ACC112 (cell line): Measurements from ENCODE around the gene SPG21.

Source experiments
- H2AFZ ChIP-seq: fragments of 200-600 bp; sonication (generic); one replicate; pipeline ENCODE4 v1.6.0; 2017; ENCODE audit warnings: antibody characterized with exemption, low read length; ENCODE audit not compliant: unreplicated experiment
- H3K27ac ChIP-seq: fragments of 200-600 bp; sonication (generic); 2 replicates; pipeline ENCODE4 v1.5.1; 2014; ENCODE audit warnings: low read depth, mild to moderate bottlenecking, antibody characterized with exemption, low read length, moderate library complexity
- H3K27me3 ChIP-seq: fragments of 200-600 bp; sonication (generic); 2 replicates; pipeline ENCODE4 v1.6.1; 2014; ENCODE audit warnings: mild to moderate bottlenecking, antibody characterized with exemption, low read length, moderate library complexity, mixed read lengths; ENCODE audit not compliant: insufficient read depth
- H3K36me3 ChIP-seq: fragments of 200-600 bp; sonication (generic); 2 replicates; pipeline ENCODE4 v1.6.1; 2016; ENCODE audit warnings: mild to moderate bottlenecking, antibody characterized with exemption, low read length, moderate library complexity, mixed read lengths; ENCODE audit not compliant: insufficient read depth
- H3K4me1 ChIP-seq: fragments of 200-600 bp; sonication (generic); one replicate; pipeline ENCODE4 v1.6.1; 2016; ENCODE audit warnings: low read length, mixed read lengths; ENCODE audit not compliant: insufficient read depth, unreplicated experiment, control insufficient read depth
- H3K4me3 ChIP-seq: fragments of 200-600 bp; sonication (generic); 2 replicates; pipeline ENCODE4 v1.5.1; 2014; ENCODE audit warnings: mild to moderate bottlenecking, low read depth, low read length
- H3K79me2 ChIP-seq: fragments of 200-600 bp; sonication (generic); one replicate; pipeline ENCODE4 v1.6.0; 2016; ENCODE audit warnings: low read length; ENCODE audit not compliant: control insufficient read depth, unreplicated experiment, insufficient read depth

Gene SPG21

GRCh38 chr15:64991536-64992135 lies 1.9 kb upstream of the SPG21 start:
- Histone ChIP-seq H3K4me3 (no peak overlapping the region), H3K27ac (no peak overlapping the region), H3K4me1 (peaks cover 12% of the 10 kb centered on the region), H3K36me3 (no peaks in the 10 kb centered on the region), H3K27me3 (no peaks in the 10 kb centered on the region), H3K79me2 (peaks cover 20% of the 10 kb centered on the region), H2AFZ (peak overlapping the region; percentile 4)

GRCh38 chr15:64990168-64990470 lies 405 bp upstream of the SPG21 start:
- peak overlapping the region; percentile 98 for H3K4me3 ChIP-seq
- H3K4me1 ChIP-seq = peaks cover 20% of the 10 kb centered on the region
- peak overlapping the region; percentile 66 for H3K27ac ChIP-seq
- H2AFZ ChIP-seq = peak overlapping the region; percentile 72
- no peaks in the 10 kb centered on the region for H3K36me3 ChIP-seq
- H3K27me3 ChIP-seq = no peaks in the 10 kb centered on the region
- H3K79me2 ChIP-seq = peaks cover 27% of the 10 kb centered on the region

GRCh38 chr15:64987136-64987535 lies 2.6 kb downstream of the SPG21 start:
- peak overlapping the region; percentile 26 for H3K4me3 ChIP-seq
- H3K36me3 ChIP-seq = 0 out of 2 replicates have a peak, but pooled peaks cover 3% of the 10 kb centered on the region
- H3K27me3 ChIP-seq = no peaks in the 10 kb centered on the region
- H3K27ac ChIP-seq = no peak overlapping the region
- no peak overlapping the region for H2AFZ ChIP-seq
- peaks cover 30% of the 10 kb centered on the region for H3K4me1 ChIP-seq
- peaks cover 33% of the 10 kb centered on the region for H3K79me2 ChIP-seq

- Histone ChIP-seq H3K4me3 (peak overlapping the region; percentile 50; the same call in 1 of the 2 replicates), H3K27me3 (no peaks in the 10 kb centered on the region), H3K79me2 (peaks cover 33% of the 10 kb centered on the region), H3K36me3 (0 out of 2 replicates have a peak, but pooled peaks cover 3% of the 10 kb centered on the region), H2AFZ (no peak overlapping the region), H3K4me1 (peaks cover 26% of the 10 kb centered on the region), H3K27ac (peak overlapping the region; percentile 68)
Observed at GRCh38 chr15:64985366-64986033, 4.2 kb downstream of the SPG21 start.

GRCh38 chr15:64982472-64982871 lies 7.2 kb downstream of the SPG21 start:
- peaks cover 25% of the 10 kb centered on the region for H3K4me1 ChIP-seq
- no peak overlapping the region for H2AFZ ChIP-seq
- H3K27ac ChIP-seq = no peak overlapping the region
- H3K27me3 ChIP-seq = no peaks in the 10 kb centered on the region
- H3K4me3 ChIP-seq = no peak overlapping the region
- peaks cover 16% of the 10 kb centered on the region; the same call in 1 of the 2 replicates for H3K36me3 ChIP-seq
- H3K79me2 ChIP-seq = peaks cover 21% of the 10 kb centered on the region

GRCh38 chr15:64981812-64982431 lies 7.8 kb downstream of the SPG21 start:
- peak overlapping the region; percentile 31 for H3K4me3 ChIP-seq
- H3K27me3 ChIP-seq = no peaks in the 10 kb centered on the region
- no peak overlapping the region for H3K27ac ChIP-seq
- H3K79me2 ChIP-seq = peaks cover 16% of the 10 kb centered on the region
- H2AFZ ChIP-seq = no peak overlapping the region
- peaks cover 21% of the 10 kb centered on the region for H3K4me1 ChIP-seq
- H3K36me3 ChIP-seq = peaks cover 16% of the 10 kb centered on the region; the same call in 1 of the 2 replicates

- Histone ChIP-seq H3K36me3 (peaks cover 25% of the 10 kb centered on the region), H3K4me1 (peaks cover 6% of the 10 kb centered on the region), H3K27ac (no peak overlapping the region), H3K4me3 (no peak overlapping the region), H3K27me3 (no peaks in the 10 kb centered on the region), H2AFZ (no peak overlapping the region), H3K79me2 (peaks cover 3% of the 10 kb centered on the region)
Observed at GRCh38 chr15:64979252-64979710, 10.4 kb downstream of the SPG21 start.

GRCh38 chr15:64975390-64975789 lies 14.3 kb downstream of the SPG21 start:
- Histone ChIP-seq H3K4me3 (no peak overlapping the region), H3K36me3 (peaks cover 29% of the 10 kb centered on the region)

GRCh38 chr15:64970698-64971097 lies 19.0 kb downstream of the SPG21 start:
- no peaks in the 10 kb centered on the region for H3K79me2 ChIP-seq
- H3K4me3 ChIP-seq = no peak overlapping the region
- H3K27ac ChIP-seq = no peak overlapping the region
- H3K4me1 ChIP-seq = no peaks in the 10 kb centered on the region
- no peaks in the 10 kb centered on the region for H3K27me3 ChIP-seq
- no peak overlapping the region for H2AFZ ChIP-seq
- peaks cover 38% of the 10 kb centered on the region for H3K36me3 ChIP-seq

More at GRCh38 chr15:64975390-64975789, 14.3 kb downstream of the SPG21 start:
- Histone ChIP-seq H3K27me3 (no peaks in the 10 kb centered on the region), H2AFZ (no peak overlapping the region), H3K4me1 (no peaks in the 10 kb centered on the region), H3K79me2 (no peaks in the 10 kb centered on the region), H3K27ac (no peak overlapping the region)

- H3K36me3 ChIP-seq = peaks cover 39% of the 10 kb centered on the region
- no peak overlapping the region for H3K4me3 ChIP-seq
- no peaks in the 10 kb centered on the region for H3K27me3 ChIP-seq
- no peaks in the 10 kb centered on the region for H3K79me2 ChIP-seq
- no peak overlapping the region for H3K27ac ChIP-seq
- no peak overlapping the region for H2AFZ ChIP-seq
- no peaks in the 10 kb centered on the region for H3K4me1 ChIP-seq
Observed at GRCh38 chr15:64969401-64969800, 20.3 kb downstream of the SPG21 start.
